Suprapubic skin (tissue), 4 donors: Measurements from ENCODE around the gene TPCN1. TPM values are rescaled to one million over a fixed set of nuclear protein-coding genes. Genes with fewer than 3 reads are reported as not detected.
A peak's percentile ranks its signal among the peaks of the same experiment; 100 is the strongest.

ENCODE experiments used
- DNase-seq, 2 donors: peaks; one replicate each; pipeline ENCODE4 v3.0.0-alpha.2; 2019; ENCODE audit warnings: low spot score in 2 of 2
- H3K27ac ChIP-seq: fragments of 200-600 bp; sonication (generic); one replicate; pipeline ENCODE4 v1.5.1; 2019
- H3K27me3 ChIP-seq: fragments of 200-600 bp; sonication (generic); one replicate; pipeline ENCODE4 v1.5.1; 2019
- H3K36me3 ChIP-seq: fragments of 200-600 bp; sonication (generic); one replicate; pipeline ENCODE4 v1.5.1; 2019
- H3K4me1 ChIP-seq: fragments of 200-600 bp; sonication (generic); one replicate; pipeline ENCODE4 v1.5.1; 2019
- H3K4me3 ChIP-seq: fragments of 200-600 bp; sonication (generic); one replicate; pipeline ENCODE4 v1.5.1; 2019; ENCODE audit warnings: mild to moderate bottlenecking
- H3K9me3 ChIP-seq: fragments of 200-600 bp; sonication (generic); one replicate; pipeline ENCODE4 v1.5.1; 2019
- EP300 ChIP-seq: sonication (generic); formaldehyde crosslinking; IDR thresholded peaks from one replicate; pipeline ENCODE4 v1.6.1; 2017; ENCODE audit warnings: antibody characterized with exemption
- POLR2A ChIP-seq, 2 donors: fragments of 450-650 bp; IDR thresholded peaks; one replicate each; pipeline ENCODE4 v1.6.1; 2017; ENCODE audit warnings: antibody characterized with exemption in 2 of 2, mild to moderate bottlenecking in 2 of 2, moderate library complexity in 2 of 2
- POLR2AphosphoS5 ChIP-seq, 3 donors: sonication (generic); formaldehyde crosslinking; IDR thresholded peaks; one replicate each; pipeline ENCODE4 v1.6.1; 2017; ENCODE audit warnings: antibody characterized with exemption in 3 of 3
- WGBS: methylation state at CpG from one replicate; pipeline ENCODE4 v1.1.5; 2018; 5-methylcytosine and 5-hydroxymethylcytosine counted together
- total RNA-seq, 4 donors: library from RNA; depleted of rRNA; stranded (reverse); fragments of >200 nt; gene quantifications; one replicate each; pipeline ENCODE4 v1.1.0, GENCODE V29; 2016
- TF ChIP-seq, protein P1 (sequence below), 2 donors: fragments of 200-600 bp in 1 of 2; fragments of 450-650 bp in 1 of 2; sonication (generic) in 1 of 2; IDR thresholded peaks; one replicate each; pipeline ENCODE4 v1.5.1; 2016 to 2019; ENCODE audit warnings: antibody characterized with exemption in 2 of 2, mild to moderate bottlenecking in 1 of 2, moderate library complexity in 1 of 2

The TPCN1 gene
- total RNA-seq, 4 donors from 2014 or later: 15.5 to 74.1 (median 35.6) TPM

DNA sequence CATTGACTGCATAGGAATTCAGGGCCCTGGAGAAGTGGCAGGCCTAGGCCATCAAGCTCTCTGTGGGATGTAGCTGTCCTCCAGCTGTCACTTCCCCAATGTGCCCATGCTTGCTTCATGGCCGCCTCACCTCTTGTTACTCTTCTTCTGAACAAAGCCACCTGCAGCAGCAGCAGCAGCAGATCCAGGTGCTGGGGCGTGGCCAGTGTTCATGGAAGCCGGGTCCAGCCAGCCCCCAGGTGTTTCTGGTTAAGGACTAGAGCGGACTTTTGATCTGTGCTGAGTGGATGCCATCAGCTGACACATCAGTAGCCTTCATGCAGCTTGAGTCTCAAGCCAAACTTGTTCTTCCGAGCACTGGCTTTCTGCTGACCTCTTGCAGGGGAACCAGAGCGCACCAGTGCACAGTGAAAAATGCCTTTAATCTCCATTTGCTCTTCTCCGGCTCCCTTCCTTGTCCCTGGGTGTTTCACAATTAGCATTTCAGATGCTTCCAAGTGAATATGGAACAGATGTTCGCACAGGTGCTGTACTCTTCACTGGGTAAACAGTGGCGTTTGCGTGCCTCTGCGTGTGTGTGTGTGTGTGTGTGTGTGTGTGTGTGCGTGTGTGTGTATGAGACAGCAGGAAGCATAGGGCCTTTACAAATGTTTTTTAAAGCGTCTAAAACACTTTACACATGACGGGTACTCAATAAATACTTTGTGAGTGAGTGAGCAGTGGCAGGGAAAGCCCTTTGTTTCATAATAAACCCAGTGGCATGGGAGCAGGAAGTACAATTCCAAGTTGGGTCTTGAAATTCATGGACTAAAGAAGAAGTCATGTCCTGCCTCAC is 20.1 kb downstream of the TPCN1 start:
- Histone ChIP-seq H3K9me3 (no peaks in the 10 kb centered on the region), H3K27ac (peak overlapping the region; percentile 86), H3K4me1 (peaks cover 93% of the 10 kb centered on the region), H3K4me3 (no peak overlapping the region), H3K36me3 (peaks cover 6% of the 10 kb centered on the region), H3K27me3 (no peaks in the 10 kb centered on the region)
- peak in 1 of 2 donors; percentile 62 for DNase-seq
- WGBS: 49% methylated on average over 12 of the region's 14 CpGs
- TF ChIP-seq EP300 (no peak), POLR2AphosphoS5 (IDR thresholded peaks at IDR 0.05) (no peak), POLR2A (IDR thresholded peaks at IDR 0.05) (no peak)
- TF ChIP-seq, protein P1, sequence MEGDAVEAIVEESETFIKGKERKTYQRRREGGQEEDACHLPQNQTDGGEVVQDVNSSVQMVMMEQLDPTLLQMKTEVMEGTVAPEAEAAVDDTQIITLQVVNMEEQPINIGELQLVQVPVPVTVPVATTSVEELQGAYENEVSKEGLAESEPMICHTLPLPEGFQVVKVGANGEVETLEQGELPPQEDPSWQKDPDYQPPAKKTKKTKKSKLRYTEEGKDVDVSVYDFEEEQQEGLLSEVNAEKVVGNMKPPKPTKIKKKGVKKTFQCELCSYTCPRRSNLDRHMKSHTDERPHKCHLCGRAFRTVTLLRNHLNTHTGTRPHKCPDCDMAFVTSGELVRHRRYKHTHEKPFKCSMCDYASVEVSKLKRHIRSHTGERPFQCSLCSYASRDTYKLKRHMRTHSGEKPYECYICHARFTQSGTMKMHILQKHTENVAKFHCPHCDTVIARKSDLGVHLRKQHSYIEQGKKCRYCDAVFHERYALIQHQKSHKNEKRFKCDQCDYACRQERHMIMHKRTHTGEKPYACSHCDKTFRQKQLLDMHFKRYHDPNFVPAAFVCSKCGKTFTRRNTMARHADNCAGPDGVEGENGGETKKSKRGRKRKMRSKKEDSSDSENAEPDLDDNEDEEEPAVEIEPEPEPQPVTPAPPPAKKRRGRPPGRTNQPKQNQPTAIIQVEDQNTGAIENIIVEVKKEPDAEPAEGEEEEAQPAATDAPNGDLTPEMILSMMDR (IDR thresholded peaks at IDR 0.05): no peak

DNA sequence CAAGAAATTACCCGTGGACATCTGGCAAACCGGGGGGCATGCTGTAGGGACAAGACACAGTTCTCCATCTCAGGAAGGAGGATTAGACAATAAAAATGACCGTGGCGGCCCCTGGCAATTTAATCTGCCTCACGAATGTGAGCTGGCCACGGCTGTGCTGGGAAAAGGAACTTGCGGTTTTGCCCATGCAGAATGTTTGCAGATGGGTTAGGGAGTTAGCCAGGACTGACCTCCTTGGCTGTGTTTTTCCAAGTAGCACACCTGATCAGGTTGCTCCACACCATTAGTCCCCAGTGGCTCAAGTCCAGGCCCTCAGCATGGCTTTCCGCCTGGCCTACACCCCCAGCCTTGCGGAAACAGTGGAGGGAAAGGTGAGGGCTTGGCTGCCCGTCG is 20.8 kb downstream of the TPCN1 start:
- Histone ChIP-seq H3K4me3 (no peak overlapping the region), H3K4me1 (peaks cover 93% of the 10 kb centered on the region), H3K36me3 (peaks cover 6% of the 10 kb centered on the region), H3K27me3 (no peaks in the 10 kb centered on the region), H3K9me3 (no peaks in the 10 kb centered on the region), H3K27ac (peak overlapping the region; percentile 86)
- WGBS: 70% methylated on average over 10 of the region's 11 CpGs
- DNase-seq: peak in 1 of 2 donors; percentile 70
- TF ChIP-seq POLR2A (IDR thresholded peaks at IDR 0.05) (no peak), EP300 (no peak), POLR2AphosphoS5 (IDR thresholded peaks at IDR 0.05) (no peak)
- TF ChIP-seq, protein P1 (IDR thresholded peaks at IDR 0.05): no peak

GRCh38 chr12:113242560-113242959 is 21.3 kb downstream of the TPCN1 start:
- Histone ChIP-seq H3K27me3 (no peaks in the 10 kb centered on the region), H3K9me3 (no peaks in the 10 kb centered on the region), H3K27ac (peak overlapping the region; percentile 86), H3K36me3 (peaks cover 6% of the 10 kb centered on the region), H3K4me3 (no peak overlapping the region), H3K4me1 (peaks cover 96% of the 10 kb centered on the region)
- DNase-seq: peak in 1 of 2 donors; percentile 39
- TF ChIP-seq, protein P1 (IDR thresholded peaks at IDR 0.05): no peak
- TF ChIP-seq POLR2A (IDR thresholded peaks at IDR 0.05) (no peak), POLR2AphosphoS5 (IDR thresholded peaks at IDR 0.05) (no peak), EP300 (no peak)
- 94% methylated on average over 8 of the region's 8 CpGs for WGBS

DNA sequence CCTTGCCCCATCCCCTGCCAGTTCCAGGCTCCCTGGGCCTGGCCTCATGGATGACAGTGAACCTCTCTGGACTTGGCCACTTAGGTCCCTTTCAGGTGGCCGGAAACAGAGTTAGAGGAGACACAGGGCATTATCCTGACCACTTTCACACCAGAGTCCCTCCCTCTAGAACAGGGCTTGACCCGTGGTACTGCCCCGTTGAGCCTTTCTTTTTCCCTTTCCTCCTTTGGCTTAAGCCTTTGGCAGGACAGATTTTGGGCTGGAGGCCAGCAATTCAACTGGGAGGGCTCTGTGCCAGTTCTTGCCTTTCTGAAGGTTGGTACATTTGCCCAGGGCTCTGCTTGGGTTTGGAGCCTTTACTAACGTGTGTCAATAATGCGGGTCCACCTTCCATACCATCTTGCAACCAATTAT is 22.8 kb downstream of the TPCN1 start:
- no peaks in the 10 kb centered on the region for H3K27me3 ChIP-seq
- H3K27ac ChIP-seq: peak overlapping the region; percentile 86
- peak in 1 of 2 donors; percentile 80 for DNase-seq
- TF ChIP-seq, protein P1 (IDR thresholded peaks at IDR 0.05): no peak
- TF ChIP-seq POLR2A (IDR thresholded peaks at IDR 0.05): no peak
- no peak for TF ChIP-seq EP300
- TF ChIP-seq POLR2AphosphoS5 (IDR thresholded peaks at IDR 0.05): no peak
- no peaks in the 10 kb centered on the region for H3K9me3 ChIP-seq
- peak overlapping the region; percentile 8 for H3K4me3 ChIP-seq
- H3K36me3 ChIP-seq: peaks cover 1% of the 10 kb centered on the region
- 32% methylated on average over 5 of the region's 5 CpGs for WGBS
- peaks cover 89% of the 10 kb centered on the region for H3K4me1 ChIP-seq

DNA sequence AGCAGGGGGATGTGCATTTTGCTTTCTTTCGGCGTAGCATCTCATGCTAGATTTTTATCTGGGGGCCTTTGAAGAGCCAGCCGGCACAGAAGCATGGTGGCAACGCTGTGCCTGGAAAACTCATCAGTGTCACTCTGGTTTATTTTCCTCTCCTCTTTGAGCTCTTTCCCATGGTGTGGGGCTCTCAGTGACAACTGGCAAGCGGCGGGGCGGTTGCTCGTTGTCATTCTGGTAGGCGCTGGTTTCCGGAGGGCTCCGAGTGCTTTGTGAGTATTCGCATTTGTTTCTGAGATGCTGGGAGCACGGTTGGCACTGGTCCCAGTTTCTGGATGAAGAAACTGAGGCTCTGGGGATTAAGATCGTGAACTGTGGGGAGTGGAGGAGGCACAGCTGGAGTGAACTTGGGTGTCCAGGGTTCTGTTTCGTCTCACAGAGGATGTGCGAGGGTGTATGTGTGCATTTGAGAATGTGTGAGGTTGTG is 23.3 kb downstream of the TPCN1 start:
- H3K27ac ChIP-seq: peak overlapping the region; percentile 86
- TF ChIP-seq EP300 (no peak), POLR2AphosphoS5 (IDR thresholded peaks at IDR 0.05) (no peak), POLR2A (IDR thresholded peaks at IDR 0.05) (no peak)
- TF ChIP-seq, protein P1 (IDR thresholded peaks at IDR 0.05): no peak
- no peaks in the 10 kb centered on the region for H3K9me3 ChIP-seq
- peaks cover 84% of the 10 kb centered on the region for H3K4me1 ChIP-seq
- peak overlapping the region; percentile 8 for H3K4me3 ChIP-seq
- H3K36me3 ChIP-seq: peaks cover 6% of the 10 kb centered on the region
- no peaks in the 10 kb centered on the region for H3K27me3 ChIP-seq
- DNase-seq: no peak
- WGBS: 61% methylated on average over 16 of the region's 16 CpGs
